KMS-11 (cell line): Measurements from ENCODE around the gene VWA5B2.

ENCODE experiments used
- H2AFZ ChIP-seq: fragments of 200-600 bp; sonication (generic); 2 replicates; pipeline ENCODE4 v1.6.1; 2016; ENCODE audit warnings: antibody characterized with exemption, mixed run types, low read depth
- H3K27ac ChIP-seq: fragments of 200-600 bp; sonication (generic); 2 replicates; pipeline ENCODE4 v1.6.1; 2016; ENCODE audit warnings: mild to moderate bottlenecking, mixed run types
- H3K27me3 ChIP-seq: fragments of 200-600 bp; sonication (generic); 2 replicates; pipeline ENCODE4 v1.6.1; 2017; ENCODE audit warnings: mild to moderate bottlenecking, low read depth, mixed run types, moderate library complexity; ENCODE audit not compliant: insufficient read depth
- H3K36me3 ChIP-seq: fragments of 200-600 bp; sonication (generic); 2 replicates; pipeline ENCODE4 v1.6.1; 2017; ENCODE audit warnings: mild to moderate bottlenecking, mixed run types; ENCODE audit not compliant: insufficient read depth
- H3K4me1 ChIP-seq: fragments of 200-600 bp; sonication (generic); 2 replicates; pipeline ENCODE4 v1.6.1; 2016; ENCODE audit warnings: mild to moderate bottlenecking, low read depth, mixed run types; ENCODE audit not compliant: poor library complexity, severe bottlenecking
- H3K4me2 ChIP-seq: fragments of 200-600 bp; sonication (generic); 2 replicates; pipeline ENCODE4 v1.7.0; 2016; ENCODE audit warnings: mild to moderate bottlenecking, mixed run types
- H3K4me3 ChIP-seq: fragments of 200-600 bp; sonication (generic); IDR thresholded peaks from 2 replicates; pipeline ENCODE4 v1.6.1; 2017; ENCODE audit warnings: low read depth, low read length, mixed read lengths; ENCODE audit not compliant: insufficient read depth
- H3K79me2 ChIP-seq: fragments of 200-600 bp; sonication (generic); 2 replicates; pipeline ENCODE4 v1.6.1; 2016; ENCODE audit warnings: low read depth, mixed run types; ENCODE audit not compliant: insufficient read depth
- H3K9ac ChIP-seq: fragments of 200-600 bp; sonication (generic); 2 replicates; pipeline ENCODE4 v1.6.1; 2016; ENCODE audit warnings: mild to moderate bottlenecking, mixed run types
- H4K20me1 ChIP-seq: fragments of 200-600 bp; sonication (generic); 2 replicates; pipeline ENCODE4 v1.6.1; 2016; ENCODE audit warnings: mild to moderate bottlenecking, mixed run types; ENCODE audit not compliant: insufficient read depth
- TF ChIP-seq, protein P1 (sequence below): fragments of 200-600 bp; sonication (generic); conservative IDR thresholded peaks from 2 replicates; pipeline ENCODE4 v1.6.1; 2017; ENCODE audit warnings: low read depth, mild to moderate bottlenecking, antibody characterized with exemption, low read length, moderate library complexity, mixed read lengths

Gene VWA5B2

DNA sequence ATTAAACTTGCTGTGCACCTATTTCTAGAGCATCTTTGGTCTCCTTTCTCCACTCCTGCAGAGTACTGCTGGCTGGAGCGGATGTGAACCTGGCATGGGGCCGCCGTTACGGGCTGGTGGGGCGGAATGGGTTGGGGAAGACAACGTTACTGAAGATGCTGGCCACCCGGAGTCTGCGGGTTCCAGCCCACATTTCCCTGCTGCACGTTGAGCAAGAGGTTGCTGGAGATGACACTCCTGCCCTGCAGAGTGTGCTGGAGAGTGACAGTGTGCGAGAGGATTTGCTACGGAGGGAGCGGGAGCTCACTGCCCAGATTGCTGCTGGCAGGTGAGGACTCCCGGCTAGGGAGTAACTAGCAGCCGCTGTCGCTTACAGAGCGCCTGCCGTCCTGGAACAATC, 41.3 kb upstream of the VWA5B2 start:
- Histone ChIP-seq H3K9ac (no peak overlapping the region), H3K36me3 (peaks cover 18% of the 10 kb centered on the region; the same call in 1 of the 2 replicates)
- TF ChIP-seq, protein P1, sequence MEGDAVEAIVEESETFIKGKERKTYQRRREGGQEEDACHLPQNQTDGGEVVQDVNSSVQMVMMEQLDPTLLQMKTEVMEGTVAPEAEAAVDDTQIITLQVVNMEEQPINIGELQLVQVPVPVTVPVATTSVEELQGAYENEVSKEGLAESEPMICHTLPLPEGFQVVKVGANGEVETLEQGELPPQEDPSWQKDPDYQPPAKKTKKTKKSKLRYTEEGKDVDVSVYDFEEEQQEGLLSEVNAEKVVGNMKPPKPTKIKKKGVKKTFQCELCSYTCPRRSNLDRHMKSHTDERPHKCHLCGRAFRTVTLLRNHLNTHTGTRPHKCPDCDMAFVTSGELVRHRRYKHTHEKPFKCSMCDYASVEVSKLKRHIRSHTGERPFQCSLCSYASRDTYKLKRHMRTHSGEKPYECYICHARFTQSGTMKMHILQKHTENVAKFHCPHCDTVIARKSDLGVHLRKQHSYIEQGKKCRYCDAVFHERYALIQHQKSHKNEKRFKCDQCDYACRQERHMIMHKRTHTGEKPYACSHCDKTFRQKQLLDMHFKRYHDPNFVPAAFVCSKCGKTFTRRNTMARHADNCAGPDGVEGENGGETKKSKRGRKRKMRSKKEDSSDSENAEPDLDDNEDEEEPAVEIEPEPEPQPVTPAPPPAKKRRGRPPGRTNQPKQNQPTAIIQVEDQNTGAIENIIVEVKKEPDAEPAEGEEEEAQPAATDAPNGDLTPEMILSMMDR, result no peak

DNA sequence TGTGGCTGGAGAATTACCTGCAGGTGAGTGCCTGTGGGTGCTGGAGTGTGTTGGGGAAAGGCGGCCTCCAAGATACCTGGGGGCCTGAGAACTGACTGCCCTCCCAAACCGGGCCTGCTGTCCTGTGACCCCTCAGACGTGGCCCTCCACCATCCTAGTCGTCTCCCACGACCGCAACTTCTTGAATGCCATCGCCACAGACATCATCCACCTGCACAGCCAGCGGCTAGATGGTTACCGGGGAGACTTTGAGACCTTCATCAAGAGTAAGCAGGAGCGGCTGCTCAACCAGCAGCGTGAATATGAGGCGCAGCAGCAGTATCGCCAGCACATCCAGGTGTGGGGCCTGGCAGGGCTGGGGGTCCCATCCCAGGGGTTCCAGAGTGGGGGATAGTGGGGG, 40.0 kb upstream of the VWA5B2 start:
- Histone ChIP-seq H3K27me3 (no peaks in the 10 kb centered on the region), H4K20me1 (no peaks in the 10 kb centered on the region; the same call in 1 of the 2 replicates), H3K4me2 (no peak overlapping the region), H2AFZ (no peak overlapping the region), H3K4me3 (no peak overlapping the region), H3K79me2 (peaks cover 28% of the 10 kb centered on the region), H3K9ac (no peak overlapping the region), H3K36me3 (peaks cover 18% of the 10 kb centered on the region; the same call in 1 of the 2 replicates), H3K4me1 (peaks cover 16% of the 10 kb centered on the region), H3K27ac (no peak overlapping the region)
- TF ChIP-seq, protein P1, result no peak

More for the DNA sequence above, 41.3 kb upstream of the VWA5B2 start:
- H3K4me3 ChIP-seq, result no peak overlapping the region
- no peaks in the 10 kb centered on the region for H3K27me3 ChIP-seq
- peaks cover 16% of the 10 kb centered on the region for H3K4me1 ChIP-seq
- no peaks in the 10 kb centered on the region; the same call in 1 of the 2 replicates for H4K20me1 ChIP-seq
- peaks cover 28% of the 10 kb centered on the region for H3K79me2 ChIP-seq
- no peak overlapping the region for H3K27ac ChIP-seq
- no peak overlapping the region for H2AFZ ChIP-seq
- no peak overlapping the region for H3K4me2 ChIP-seq

DNA sequence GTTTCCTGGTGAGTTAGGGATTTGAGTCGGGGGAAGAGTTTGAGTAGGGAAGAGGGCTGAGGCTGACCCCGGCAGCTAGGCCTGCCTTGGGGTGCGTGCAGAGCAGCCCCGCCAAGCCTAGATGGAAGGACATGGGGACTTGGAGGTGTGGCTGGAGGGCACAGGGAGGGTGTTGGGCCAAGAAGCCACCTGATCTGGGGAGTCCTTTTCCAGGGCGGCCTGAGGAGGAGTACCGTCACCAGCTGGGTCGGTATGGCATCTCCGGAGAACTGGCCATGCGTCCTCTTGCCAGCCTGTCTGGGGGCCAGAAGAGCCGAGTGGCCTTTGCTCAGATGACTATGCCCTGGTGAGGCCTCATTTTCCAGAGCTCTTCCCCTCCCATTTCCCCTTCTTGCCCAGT, 36.5 kb upstream of the VWA5B2 start:
- Histone ChIP-seq H3K4me1 (no peaks in the 10 kb centered on the region), H3K79me2 (peaks cover 11% of the 10 kb centered on the region), H3K27ac (no peak overlapping the region), H3K27me3 (no peaks in the 10 kb centered on the region), H3K9ac (no peak overlapping the region), H2AFZ (no peak overlapping the region), H3K36me3 (peaks cover 18% of the 10 kb centered on the region; the same call in 1 of the 2 replicates), H3K4me2 (no peak overlapping the region), H3K4me3 (no peak overlapping the region), H4K20me1 (no peaks in the 10 kb centered on the region; the same call in 1 of the 2 replicates)
- TF ChIP-seq, protein P1, result no peak

DNA sequence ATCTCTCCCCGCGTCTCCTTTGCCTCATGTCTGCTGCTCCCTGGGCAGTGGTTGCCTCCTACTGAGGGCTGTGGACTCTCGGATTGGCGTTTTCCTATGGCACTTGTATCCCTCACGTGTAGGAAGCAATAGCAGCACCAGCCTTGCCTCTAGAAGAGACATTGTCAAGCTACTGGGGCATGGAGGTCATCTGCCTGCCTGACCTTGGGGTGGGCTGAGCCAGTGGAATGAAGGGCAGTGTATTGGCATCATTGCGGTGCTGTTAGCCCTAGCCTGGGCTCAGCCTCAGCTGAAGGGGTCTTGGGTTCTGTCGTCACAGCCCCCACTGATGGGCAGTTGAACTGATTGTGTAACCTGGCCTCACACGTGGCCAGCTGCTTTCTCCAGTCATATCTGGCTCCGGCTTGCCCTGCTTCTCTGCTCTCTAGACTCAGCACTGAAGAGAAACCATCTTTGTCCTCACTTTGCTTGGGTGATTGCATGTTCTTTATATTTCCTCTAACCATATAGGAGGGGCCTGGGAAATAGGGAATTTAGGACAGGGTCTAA, 35.3 kb upstream of the VWA5B2 start:
- Histone ChIP-seq H3K4me2 (no peak overlapping the region), H3K79me2 (peaks cover 1% of the 10 kb centered on the region; the same call in 1 of the 2 replicates), H4K20me1 (no peaks in the 10 kb centered on the region; the same call in 1 of the 2 replicates), H2AFZ (no peak overlapping the region), H3K9ac (no peak overlapping the region), H3K27me3 (no peaks in the 10 kb centered on the region), H3K4me3 (no peak overlapping the region), H3K27ac (no peak overlapping the region), H3K36me3 (peaks cover 18% of the 10 kb centered on the region; the same call in 1 of the 2 replicates), H3K4me1 (no peaks in the 10 kb centered on the region)
- TF ChIP-seq, protein P1, result no peak
